Measurements from ENCODE around the gene CBX2. TPM values are rescaled to one million over a fixed set of nuclear protein-coding genes. Genes with fewer than 3 reads are reported as not detected.

The CBX2 gene
- total RNA-seq, 1 donor from 2014 or later: 2.6 TPM

- no peaks in the 10 kb centered on the region for H3K9me3 ChIP-seq (replicated peaks)
- intact Hi-C loops (cut with micrococcal nuclease): no loop called here
- H3K4me1 ChIP-seq: peaks cover 74% of the 10 kb centered on the region
- no peak for TF ChIP-seq CTCF (IDR thresholded peaks at IDR 0.05; ENCODE audit: borderline replicate concordance)
- H3K27ac ChIP-seq (replicated peaks): peak overlapping the region; percentile 86
- H3K36me3 ChIP-seq: peaks cover 30% of the 10 kb centered on the region
- peak overlapping the region; percentile 63 for H3K4me3 ChIP-seq
- DNase-seq: peak; percentile 38
- H3K27me3 ChIP-seq (ENCODE audit: low read depth): no peaks in the 10 kb centered on the region
These were observed 54.5 kb downstream of the CBX2 start for GRCh38 chr17:79832218-79833109.

GRCh38 chr17:79833110-79833450, 55.1 kb downstream of the CBX2 start:
- no peak for TF ChIP-seq CTCF (IDR thresholded peaks at IDR 0.05; ENCODE audit: borderline replicate concordance)
- no peak for DNase-seq
- H3K4me3 ChIP-seq: peak overlapping the region; percentile 63
- no peak overlapping the region for H3K27ac ChIP-seq (replicated peaks)
- intact Hi-C loops (cut with micrococcal nuclease): no loop called here
- peaks cover 80% of the 10 kb centered on the region for H3K4me1 ChIP-seq
- H3K27me3 ChIP-seq (ENCODE audit: low read depth): no peaks in the 10 kb centered on the region
- H3K36me3 ChIP-seq: peaks cover 30% of the 10 kb centered on the region
- H3K9me3 ChIP-seq (replicated peaks): no peaks in the 10 kb centered on the region

- H3K27me3 ChIP-seq (ENCODE audit: low read depth): no peaks in the 10 kb centered on the region
- H3K4me3 ChIP-seq: peak overlapping the region; percentile 17
- intact Hi-C loops (cut with micrococcal nuclease): no loop called here
- no peak overlapping the region for H3K27ac ChIP-seq (replicated peaks)
- H3K36me3 ChIP-seq: peaks cover 30% of the 10 kb centered on the region
- TF ChIP-seq CTCF (IDR thresholded peaks at IDR 0.05; ENCODE audit: borderline replicate concordance): no peak
- peaks cover 84% of the 10 kb centered on the region for H3K4me1 ChIP-seq
- H3K9me3 ChIP-seq (replicated peaks): no peaks in the 10 kb centered on the region
- DNase-seq: no peak
These were observed 56.0 kb downstream of the CBX2 start for GRCh38 chr17:79833744-79834564.

DNA sequence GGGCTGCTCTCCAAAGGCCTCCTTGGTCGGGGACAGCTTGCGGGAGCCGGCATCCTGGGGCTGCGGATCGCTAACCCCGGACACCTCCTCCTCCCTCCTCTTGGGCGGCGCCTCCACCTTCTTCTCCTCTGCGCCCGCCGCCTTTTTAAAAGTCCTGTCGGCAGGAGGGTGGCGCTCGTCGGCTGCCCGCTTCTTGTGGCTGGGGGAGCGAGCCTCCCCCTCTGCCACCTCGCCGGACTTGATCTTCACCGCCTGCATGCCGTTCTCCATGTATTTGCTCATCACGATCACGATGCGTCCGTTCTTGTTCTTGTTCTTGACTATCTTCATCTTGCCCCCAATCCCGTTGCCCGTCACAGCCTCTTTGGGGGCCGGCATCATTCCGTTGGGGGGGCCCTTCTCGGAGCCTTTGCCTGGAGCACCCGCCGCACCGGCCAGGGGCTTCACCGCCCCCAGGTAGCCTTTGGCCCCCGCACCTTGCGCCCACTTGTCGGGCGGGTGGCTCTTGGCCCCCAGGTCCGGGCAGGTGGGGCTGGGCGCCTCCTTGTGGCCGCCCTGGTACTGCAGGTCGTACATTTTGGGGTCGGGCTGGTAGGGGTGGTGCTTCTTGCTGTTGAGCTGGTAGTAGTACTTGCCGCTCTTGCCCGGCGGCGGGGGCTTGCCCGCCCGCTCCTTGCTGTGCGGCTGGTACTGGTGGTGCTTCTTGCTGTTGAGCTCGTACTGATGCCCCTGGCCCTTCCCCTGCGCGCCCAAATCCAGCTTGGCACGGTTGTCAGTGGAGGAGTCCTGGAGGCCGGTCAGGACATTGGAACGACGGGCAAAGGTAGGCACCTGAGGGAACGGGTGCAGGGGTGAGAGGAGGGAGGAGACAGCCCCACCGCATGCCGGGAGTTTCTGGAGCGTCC, 56.9 kb downstream of the CBX2 start:
- Histone ChIP-seq H3K4me1 (peaks cover 80% of the 10 kb centered on the region), H3K9me3 (replicated peaks) (no peaks in the 10 kb centered on the region), H3K4me3 (no peak overlapping the region), H3K27ac (replicated peaks) (no peak overlapping the region), H3K27me3 (ENCODE audit: low read depth) (peaks cover 3% of the 10 kb centered on the region), H3K36me3 (peaks cover 30% of the 10 kb centered on the region)
- peak; percentile 64 for TF ChIP-seq CTCF (IDR thresholded peaks at IDR 0.05; ENCODE audit: borderline replicate concordance)
- intact Hi-C loops (cut with micrococcal nuclease): no loop called here
- DNase-seq: no peak

- intact Hi-C loops (cut with micrococcal nuclease): no loop called here
- Histone ChIP-seq H3K4me3 (no peak overlapping the region), H3K27me3 (ENCODE audit: low read depth) (peaks cover 10% of the 10 kb centered on the region), H3K27ac (replicated peaks) (no peak overlapping the region), H3K36me3 (peaks cover 30% of the 10 kb centered on the region), H3K4me1 (peaks cover 84% of the 10 kb centered on the region), H3K9me3 (replicated peaks) (no peaks in the 10 kb centered on the region)
- TF ChIP-seq CTCF (IDR thresholded peaks at IDR 0.05; ENCODE audit: borderline replicate concordance): no peak
- DNase-seq: no peak
These were observed 57.5 kb downstream of the CBX2 start for GRCh38 chr17:79835470-79835899.

Measured in left ventricle myocardium inferior (tissue), 1 donor.